Ishikawa (cell line): ENCODE measurements around the gene EPAS1.

Experiments used
- CEBPB ChIP-seq: IDR thresholded peaks from 2 replicates; pipeline ENCODE4 v1.6.1; 2012
- CREB1 ChIP-seq: IDR thresholded peaks from 2 replicates; pipeline ENCODE4 v1.6.1; 2012; ENCODE audit warnings: low read depth
- EGR1 ChIP-seq: IDR thresholded peaks from 2 replicates; pipeline ENCODE4 v1.6.1; 2012
- EP300 ChIP-seq: IDR thresholded peaks from 2 replicates; pipeline ENCODE4 v1.6.1; 2012; ENCODE audit warnings: borderline replicate concordance
- FOXM1 ChIP-seq: IDR thresholded peaks from 2 replicates; pipeline ENCODE4 v1.6.1; 2012; ENCODE audit warnings: low read depth, borderline replicate concordance
- MAX ChIP-seq: IDR thresholded peaks from 2 replicates; pipeline ENCODE4 v1.6.1; 2012
- NFIC ChIP-seq: IDR thresholded peaks from 2 replicates; pipeline ENCODE4 v1.6.1; 2012
- RAD21 ChIP-seq: IDR thresholded peaks from 2 replicates; pipeline ENCODE4 v1.6.1; 2012; ENCODE audit warnings: low read depth
- REST ChIP-seq: IDR thresholded peaks from 2 replicates; pipeline ENCODE4 v1.6.1; 2012; ENCODE audit warnings: low read depth, mild to moderate bottlenecking
- TAF1 ChIP-seq: IDR thresholded peaks from 2 replicates; pipeline ENCODE4 v1.6.1; 2012; ENCODE audit warnings: low read depth, mild to moderate bottlenecking
- TCF12 ChIP-seq: IDR thresholded peaks from 2 replicates; pipeline ENCODE4 v1.6.1; 2012; ENCODE audit warnings: low read depth
- TEAD4 ChIP-seq: IDR thresholded peaks from 2 replicates; pipeline ENCODE4 v1.6.1; 2012
- USF1 ChIP-seq: IDR thresholded peaks from 2 replicates; pipeline ENCODE4 v1.6.1; 2012
- YY1 ChIP-seq: IDR thresholded peaks from 2 replicates; pipeline ENCODE4 v1.6.1; 2012; ENCODE audit warnings: low read depth
- ZBTB7A ChIP-seq: IDR thresholded peaks from 2 replicates; pipeline ENCODE4 v1.6.1; 2012; ENCODE audit warnings: low read depth

The EPAS1 gene

GRCh38 chr2:46318579-46319460, 21.6 kb downstream of the EPAS1 start:
- TF ChIP-seq TEAD4 (no peak), ZBTB7A (no peak), YY1 (no peak), CEBPB (no peak), CREB1 (no peak), MAX (no peak), FOXM1 (no peak), USF1 (no peak), EP300 (no peak), NFIC (no peak), TCF12 (no peak), RAD21 (no peak), REST (no peak)

- TF ChIP-seq RAD21, result no peak
- TF ChIP-seq EP300, result no peak
- TF ChIP-seq TAF1, result no peak
- TF ChIP-seq EGR1, result no peak
- no peak for TF ChIP-seq USF1
- no peak for TF ChIP-seq CEBPB
- TF ChIP-seq NFIC, result no peak
- no peak for TF ChIP-seq YY1
- no peak for TF ChIP-seq REST
- no peak for TF ChIP-seq FOXM1
Observed at GRCh38 chr2:46319711-46320110, 22.5 kb downstream of the EPAS1 start.

GRCh38 chr2:46320141-46320567, 22.9 kb downstream of the EPAS1 start:
- TF ChIP-seq TCF12 (no peak), EP300 (no peak), EGR1 (no peak), USF1 (no peak), MAX (no peak), REST (no peak), YY1 (no peak), FOXM1 (no peak), CEBPB (no peak), TAF1 (no peak)

- TF ChIP-seq CREB1 (no peak), EGR1 (no peak), REST (no peak), TEAD4 (no peak), TAF1 (no peak), TCF12 (no peak), USF1 (no peak), RAD21 (no peak), EP300 (no peak), MAX (no peak), NFIC (no peak), FOXM1 (no peak), CEBPB (no peak)
Observed at GRCh38 chr2:46323730-46324129, 26.5 kb downstream of the EPAS1 start.
